Panc1 (cell line): ENCODE measurements around the gene KNDC1. TPM values are rescaled to one million over a fixed set of nuclear protein-coding genes. Genes with fewer than 3 reads are reported as not detected.

Experiments used
- ATAC-seq: fragments of 200-7000 bp; cut with Tn5 transposase; 2 replicates; pipeline ENCODE4 v1.9.1; 2020; ENCODE audit warnings: mild to moderate bottlenecking, moderate library complexity
- BruUV-seq: library from RNA; stranded (reverse); fragments of 400-500 nt; replicated peaks from 2 replicates; lab custom pipeline; 2021; lab: Mats Ljungman, UMichigan
- CTCF ChIA-PET: fragments of 300-600 bp; sonication (Branson Sonifier 250); formaldehyde crosslinking; loops from one replicate; lab custom pipeline; 2022; ENCODE audit warnings: antibody characterized with exemption; lab: Charles Lee
- POLR2A ChIA-PET: fragments of 300-600 bp; sonication (Branson Sonifier 250); formaldehyde crosslinking; loops from one replicate; lab custom pipeline; 2022; ENCODE audit warnings: antibody characterized with exemption; lab: Charles Lee
- DNase-seq: peaks from one replicate; pipeline ENCODE4 v3.0.0-alpha.2; 2010; ENCODE audit warnings: low read depth, low spot score
- H3K27ac ChIP-seq: 2 replicates; pipeline ENCODE4 v1.5.1; 2011; ENCODE audit warnings: mild to moderate bottlenecking, low read length, inconsistent platforms
- H3K27me3 ChIP-seq: fragments of 200-500 bp; sonication (Bioruptor generic); 2 replicates; pipeline ENCODE4 v1.6.0; 2014; ENCODE audit warnings: low read length, inconsistent platforms; ENCODE audit not compliant: control insufficient read depth, insufficient read depth
- H3K36me3 ChIP-seq: fragments of 200-500 bp; sonication (Bioruptor generic); 2 replicates; pipeline ENCODE4 v1.5.1; 2014; ENCODE audit warnings: inconsistent platforms, mild to moderate bottlenecking, low read length, moderate library complexity; ENCODE audit not compliant: control insufficient read depth, insufficient read depth
- H3K4me1 ChIP-seq: 2 replicates; pipeline ENCODE4 v1.5.1; 2011; ENCODE audit warnings: inconsistent platforms, mild to moderate bottlenecking, low read length, moderate library complexity; ENCODE audit not compliant: control insufficient read depth, insufficient read depth
- H3K4me3 ChIP-seq, 2 experiments: 2 replicates each; pipeline ENCODE4 v1.5.1; 2011 to 2012; ENCODE audit warnings: low read depth in 2 of 2, low read length in 2 of 2, mild to moderate bottlenecking in 2 of 2, inconsistent platforms in 1 of 2, moderate library complexity in 1 of 2
- H3K9me3 ChIP-seq: fragments of 200-500 bp; sonication (Bioruptor generic); 2 replicates; pipeline ENCODE4 v1.5.1; 2014; ENCODE audit warnings: low read depth, mild to moderate bottlenecking, inconsistent platforms, low read length, moderate library complexity; ENCODE audit not compliant: control insufficient read depth, insufficient read depth
- CTCF ChIP-seq: fragments of 450-650 bp; IDR thresholded peaks from 2 replicates; pipeline ENCODE4 v1.5.1; 2017; ENCODE audit warnings: mild to moderate bottlenecking
- POLR2AphosphoS5 ChIP-seq: IDR thresholded peaks from 2 replicates; pipeline ENCODE4 v1.6.1; 2012; ENCODE audit warnings: mild to moderate bottlenecking, low read depth, low read length, moderate library complexity
- SIN3A ChIP-seq: IDR thresholded peaks from 2 replicates; pipeline ENCODE4 v1.6.1; 2012; ENCODE audit warnings: low read depth, mild to moderate bottlenecking, low read length, moderate library complexity, borderline replicate concordance; ENCODE audit not compliant: insufficient read depth
- TCF7L2 ChIP-seq: IDR thresholded peaks from 2 replicates; pipeline ENCODE4 v1.6.1; 2011; ENCODE audit warnings: mild to moderate bottlenecking, low read depth, low read length, inconsistent platforms
- in situ Hi-C: cut with HindIII; loops from 2 replicates; pipeline ENCODE4 v1.10.0; 2016; ENCODE audit warnings: low sequenced_read_pairs, low pct_unique_long_range_greater_than_20kb
- intact Hi-C: fragments of 100-400 bp; cut with micrococcal nuclease; formaldehyde crosslinking; loops from one replicate; pipeline ENCODE4 v1.10.0; 2022; ENCODE audit not compliant: unreplicated experiment
- total RNA-seq: library from RNA; stranded (reverse); gene quantifications from one replicate; pipeline ENCODE4 v1.2.1, GENCODE V29; 2021; ENCODE audit not compliant: unreplicated experiment
- TF ChIP-seq, protein P1 (sequence below), 2 experiments: IDR thresholded peaks; 2 replicates each; pipeline ENCODE4 v1.6.1; 2011 to 2012; ENCODE audit warnings: low read depth in 2 of 2, control low read depth in 1 of 2, low read length in 1 of 2, mild to moderate bottlenecking in 1 of 2, moderate library complexity in 1 of 2; ENCODE audit not compliant: insufficient read depth in 1 of 2

The KNDC1 gene
- total RNA-seq, 1 experiment from 2014 or later: 2.6 TPM

DNA sequence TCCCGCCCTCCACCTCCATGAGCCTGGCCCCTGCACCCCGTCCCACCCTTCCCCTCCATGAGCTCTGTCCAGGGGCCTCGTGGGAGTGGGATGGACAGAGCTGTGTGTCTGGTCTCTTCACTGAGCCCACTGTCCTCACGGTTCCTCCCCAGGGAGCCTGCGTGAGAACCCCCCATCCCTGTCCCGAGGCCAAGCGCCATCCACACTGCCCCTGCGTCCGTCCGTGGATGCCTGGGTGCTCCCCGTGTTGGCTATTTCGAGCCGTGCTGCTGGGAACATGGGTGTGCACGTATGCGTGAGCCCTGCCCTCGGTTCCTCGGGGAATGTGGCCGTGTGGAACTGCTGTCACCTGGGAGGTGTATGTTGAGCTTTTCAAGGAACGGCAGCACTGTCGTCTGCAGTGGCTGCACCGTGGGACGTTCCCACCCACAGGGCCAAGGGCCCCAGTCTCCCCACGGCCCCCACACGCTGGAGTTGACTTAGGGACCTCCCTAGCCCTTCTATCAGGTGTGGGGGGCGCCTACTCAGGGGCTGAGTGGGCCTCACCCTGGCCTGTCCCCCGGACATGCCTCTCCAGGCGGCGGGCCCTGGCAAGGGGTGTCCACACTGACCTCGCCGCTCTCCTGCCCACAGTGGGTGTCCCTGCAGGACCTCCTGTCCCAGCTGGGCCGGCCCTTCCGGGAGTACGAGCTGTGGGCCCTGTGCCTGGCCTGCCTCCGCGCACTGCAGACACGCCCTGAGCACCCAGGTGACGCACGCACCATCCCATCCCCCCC, 28.1 kb downstream of the KNDC1 start:
- intact Hi-C loops: no loop called here
- Histone ChIP-seq H3K27me3 (peaks cover 4% of the 10 kb centered on the region), H3K36me3 (no peaks in the 10 kb centered on the region), H3K4me3 (no peak overlapping the region), H3K27ac (no peak overlapping the region), H3K4me1 (no peaks in the 10 kb centered on the region), H3K9me3 (no peaks in the 10 kb centered on the region)
- ChIA-PET POLR2A (interaction anchor here (0.6 kb wide), 1 partner anchor 26 kb away, joined by 4 read pairs; no protein-coding TSS in a partner anchor), CTCF (no interaction called here)
- ATAC-seq (no peak), DNase-seq (no peak)
- BruUV-seq: no TSS peak
- in situ Hi-C loops: no loop called here
- TF ChIP-seq, protein P1, sequence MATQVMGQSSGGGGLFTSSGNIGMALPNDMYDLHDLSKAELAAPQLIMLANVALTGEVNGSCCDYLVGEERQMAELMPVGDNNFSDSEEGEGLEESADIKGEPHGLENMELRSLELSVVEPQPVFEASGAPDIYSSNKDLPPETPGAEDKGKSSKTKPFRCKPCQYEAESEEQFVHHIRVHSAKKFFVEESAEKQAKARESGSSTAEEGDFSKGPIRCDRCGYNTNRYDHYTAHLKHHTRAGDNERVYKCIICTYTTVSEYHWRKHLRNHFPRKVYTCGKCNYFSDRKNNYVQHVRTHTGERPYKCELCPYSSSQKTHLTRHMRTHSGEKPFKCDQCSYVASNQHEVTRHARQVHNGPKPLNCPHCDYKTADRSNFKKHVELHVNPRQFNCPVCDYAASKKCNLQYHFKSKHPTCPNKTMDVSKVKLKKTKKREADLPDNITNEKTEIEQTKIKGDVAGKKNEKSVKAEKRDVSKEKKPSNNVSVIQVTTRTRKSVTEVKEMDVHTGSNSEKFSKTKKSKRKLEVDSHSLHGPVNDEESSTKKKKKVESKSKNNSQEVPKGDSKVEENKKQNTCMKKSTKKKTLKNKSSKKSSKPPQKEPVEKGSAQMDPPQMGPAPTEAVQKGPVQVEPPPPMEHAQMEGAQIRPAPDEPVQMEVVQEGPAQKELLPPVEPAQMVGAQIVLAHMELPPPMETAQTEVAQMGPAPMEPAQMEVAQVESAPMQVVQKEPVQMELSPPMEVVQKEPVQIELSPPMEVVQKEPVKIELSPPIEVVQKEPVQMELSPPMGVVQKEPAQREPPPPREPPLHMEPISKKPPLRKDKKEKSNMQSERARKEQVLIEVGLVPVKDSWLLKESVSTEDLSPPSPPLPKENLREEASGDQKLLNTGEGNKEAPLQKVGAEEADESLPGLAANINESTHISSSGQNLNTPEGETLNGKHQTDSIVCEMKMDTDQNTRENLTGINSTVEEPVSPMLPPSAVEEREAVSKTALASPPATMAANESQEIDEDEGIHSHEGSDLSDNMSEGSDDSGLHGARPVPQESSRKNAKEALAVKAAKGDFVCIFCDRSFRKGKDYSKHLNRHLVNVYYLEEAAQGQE (IDR thresholded peaks at IDR 0.05; ENCODE audit: insufficient read depth in 1 of 2, low read depth in 2 of 2, low read length in 1 of 2): no peak
- TF ChIP-seq TCF7L2 (no peak), POLR2AphosphoS5 (no peak), SIN3A (no peak), CTCF (no peak)

GRCh38 chr10:133189256-133189655, 29.2 kb downstream of the KNDC1 start:
- ChIA-PET CTCF (no interaction called here), POLR2A (no interaction called here)
- Histone ChIP-seq H3K36me3 (no peaks in the 10 kb centered on the region), H3K4me1 (no peaks in the 10 kb centered on the region), H3K27ac (no peak overlapping the region), H3K4me3 (no peak overlapping the region), H3K27me3 (peaks cover 8% of the 10 kb centered on the region), H3K9me3 (no peaks in the 10 kb centered on the region)
- DNase-seq (no peak), ATAC-seq (no peak)
- intact Hi-C loops (no loop called here), in situ Hi-C loops (no loop called here)
- no TSS peak for BruUV-seq
- TF ChIP-seq CTCF (no peak), POLR2AphosphoS5 (no peak), SIN3A (no peak), TCF7L2 (no peak)
- TF ChIP-seq, protein P1 (IDR thresholded peaks at IDR 0.05; ENCODE audit: insufficient read depth in 1 of 2, low read depth in 2 of 2, low read length in 1 of 2): no peak
